Hair follicle dermal papilla cell (primary cell): Measurements from ENCODE around the gene CT45A6. TPM values are rescaled to one million over a fixed set of nuclear protein-coding genes. Genes with fewer than 3 reads are reported as not detected.

Experiments
- total RNA-seq: library from RNA; depleted of rRNA; stranded (reverse); fragments of >200 nt; gene quantifications from 2 replicates; pipeline ENCODE4 v1.2.3, GENCODE V29; 2012

The CT45A6 gene, protein sequence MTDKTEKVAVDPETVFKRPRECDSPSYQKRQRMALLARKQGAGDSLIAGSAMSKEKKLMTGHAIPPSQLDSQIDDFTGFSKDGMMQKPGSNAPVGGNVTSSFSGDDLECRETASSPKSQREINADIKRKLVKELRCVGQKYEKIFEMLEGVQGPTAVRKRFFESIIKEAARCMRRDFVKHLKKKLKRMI
- total RNA-seq: not detected in 2 replicates

DNA sequence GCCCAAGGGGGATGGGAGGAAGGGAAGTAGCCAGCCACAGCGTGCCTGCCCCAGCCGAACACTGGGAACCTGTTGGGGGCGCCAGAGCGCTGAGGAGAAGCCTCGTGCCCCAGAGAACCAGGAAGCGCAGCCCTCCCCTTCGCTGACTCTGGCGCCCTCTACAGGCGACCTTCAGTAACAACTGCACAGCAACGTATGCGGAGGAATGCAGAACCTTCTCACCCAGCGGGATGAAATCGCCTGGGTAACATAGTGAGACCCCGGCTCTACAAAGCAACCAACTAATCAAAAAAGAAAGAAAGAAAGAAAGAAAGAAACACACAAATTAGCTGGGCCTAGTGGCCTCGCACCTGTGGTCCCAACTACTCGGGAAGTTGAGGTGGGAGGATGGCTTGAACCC lies at the start of gene CT45A6:
Gene CT45A6, minus strand, starts transcription at position 101 of the 400 bp plus-strand sequence. CDS start 3,794 bp downstream, outside the sequence.

DNA sequence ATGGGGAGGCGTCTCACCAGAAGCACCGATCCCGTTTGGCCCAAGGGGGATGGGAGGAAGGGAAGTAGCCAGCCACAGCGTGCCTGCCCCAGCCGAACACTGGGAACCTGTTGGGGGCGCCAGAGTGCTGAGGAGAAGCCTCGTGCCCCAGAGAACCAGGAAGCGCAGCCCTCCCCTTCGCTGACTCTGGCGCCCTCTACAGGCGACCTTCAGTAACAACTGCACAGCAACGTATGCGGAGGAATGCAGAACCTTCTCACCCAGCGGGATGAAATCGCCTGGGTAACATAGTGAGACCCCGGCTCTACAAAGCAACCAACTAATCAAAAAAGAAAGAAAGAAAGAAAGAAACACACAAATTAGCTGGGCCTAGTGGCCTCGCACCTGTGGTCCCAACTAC lies 34.6 kb upstream of the CT45A6 start, which contains the start of gene CT45A7:
Gene CT45A7, minus strand, starts transcription at position 101 of the 400 bp plus-strand sequence. CDS start 3,747 bp downstream, outside the sequence.

DNA sequence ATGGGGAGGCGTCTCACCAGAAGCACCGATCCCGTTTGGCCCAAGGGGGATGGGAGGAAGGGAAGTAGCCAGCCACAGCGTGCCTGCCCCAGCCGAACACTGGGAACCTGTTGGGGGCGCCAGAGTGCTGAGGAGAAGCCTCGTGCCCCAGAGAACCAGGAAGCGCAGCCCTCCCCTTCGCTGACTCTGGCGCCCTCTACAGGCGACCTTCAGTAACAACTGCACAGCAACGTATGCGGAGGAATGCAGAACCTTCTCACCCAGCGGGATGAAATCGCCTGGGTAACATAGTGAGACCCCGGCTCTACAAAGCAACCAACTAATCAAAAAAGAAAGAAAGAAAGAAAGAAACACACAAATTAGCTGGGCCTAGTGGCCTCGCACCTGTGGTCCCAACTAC lies 17.3 kb upstream of the CT45A6 start, which contains the start of gene CT45A2:
Gene CT45A2, minus strand, starts transcription at position 101 of the 400 bp plus-strand sequence. CDS start 3,747 bp downstream, outside the sequence.

DNA sequence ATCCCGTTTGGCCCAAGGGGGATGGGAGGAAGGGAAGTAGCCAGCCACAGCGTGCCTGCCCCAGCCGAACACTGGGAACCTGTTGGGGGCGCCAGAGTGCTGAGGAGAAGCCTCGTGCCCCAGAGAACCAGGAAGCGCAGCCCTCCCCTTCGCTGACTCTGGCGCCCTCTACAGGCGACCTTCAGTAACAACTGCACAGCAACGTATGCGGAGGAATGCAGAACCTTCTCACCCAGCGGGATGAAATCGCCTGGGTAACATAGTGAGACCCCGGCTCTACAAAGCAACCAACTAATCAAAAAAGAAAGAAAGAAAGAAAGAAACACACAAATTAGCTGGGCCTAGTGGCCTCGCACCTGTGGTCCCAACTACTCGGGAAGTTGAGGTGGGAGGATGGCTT lies 17.2 kb downstream of the CT45A6 start, which contains the start of gene CT45A5:
Gene CT45A5, minus strand, starts transcription at position 101 of the 400 bp plus-strand sequence. CDS start 3,774 bp downstream, outside the sequence.

DNA sequence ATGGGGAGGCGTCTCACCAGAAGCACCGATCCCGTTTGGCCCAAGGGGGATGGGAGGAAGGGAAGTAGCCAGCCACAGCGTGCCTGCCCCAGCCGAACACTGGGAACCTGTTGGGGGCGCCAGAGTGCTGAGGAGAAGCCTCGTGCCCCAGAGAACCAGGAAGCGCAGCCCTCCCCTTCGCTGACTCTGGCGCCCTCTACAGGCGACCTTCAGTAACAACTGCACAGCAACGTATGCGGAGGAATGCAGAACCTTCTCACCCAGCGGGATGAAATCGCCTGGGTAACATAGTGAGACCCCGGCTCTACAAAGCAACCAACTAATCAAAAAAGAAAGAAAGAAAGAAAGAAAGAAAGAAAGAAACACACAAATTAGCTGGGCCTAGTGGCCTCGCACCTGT lies 34.5 kb downstream of the CT45A6 start, which contains the start of gene CT45A3:
Gene CT45A3, minus strand, starts transcription at position 101 of the 400 bp plus-strand sequence. CDS start 3,747 bp downstream, outside the sequence.

Other genes starting within 250 kb of the CT45A6 start
- gene CT45A1, start 89.1 kb downstream of the CT45A6 start, total RNA-seq: not detected in 2 replicates
- gene CT45A3, start 34.6 kb downstream of the CT45A6 start, total RNA-seq: not detected in 2 replicates
- not detected in 2 replicates for gene CT45A5, start 17.3 kb downstream of the CT45A6 start, total RNA-seq
- not detected in 2 replicates for gene CT45A2, start 17.2 kb upstream of the CT45A6 start, total RNA-seq
- not detected in 2 replicates for gene CT45A7, start 34.5 kb upstream of the CT45A6 start, total RNA-seq
- not detected in 2 replicates for gene CT45A8, start 51.8 kb upstream of the CT45A6 start, total RNA-seq
- gene CT45A9, start 69.0 kb upstream of the CT45A6 start, total RNA-seq: not detected in 2 replicates
- gene CT45A10, start 90.7 kb upstream of the CT45A6 start, total RNA-seq: not detected in 2 replicates
- not detected in 2 replicates for gene SAGE1, start 90.9 kb upstream of the CT45A6 start, total RNA-seq
- gene MMGT1, start 171.2 kb upstream of the CT45A6 start, total RNA-seq: 21.3 and 23.7 TPM in 2 replicates
- 21.9 and 24.3 TPM in 2 replicates for gene SLC9A6, start 182.6 kb upstream of the CT45A6 start, total RNA-seq